Left forelimb (tissue), 1 donor: Measurements from ENCODE around the gene BMPER.

ENCODE experiments used
- DNase-seq: peaks from one replicate; pipeline ENCODE4 v3.0.0-alpha.2; 2018; ENCODE audit warnings: low spot score

The BMPER gene

GRCh38 chr7:34062826-34063225, 157.5 kb downstream of the BMPER start:
- DNase-seq: no peak

- DNase-seq: no peak
Measured at GRCh38 chr7:34064519-34065158, 159.3 kb downstream of the BMPER start.

DNA sequence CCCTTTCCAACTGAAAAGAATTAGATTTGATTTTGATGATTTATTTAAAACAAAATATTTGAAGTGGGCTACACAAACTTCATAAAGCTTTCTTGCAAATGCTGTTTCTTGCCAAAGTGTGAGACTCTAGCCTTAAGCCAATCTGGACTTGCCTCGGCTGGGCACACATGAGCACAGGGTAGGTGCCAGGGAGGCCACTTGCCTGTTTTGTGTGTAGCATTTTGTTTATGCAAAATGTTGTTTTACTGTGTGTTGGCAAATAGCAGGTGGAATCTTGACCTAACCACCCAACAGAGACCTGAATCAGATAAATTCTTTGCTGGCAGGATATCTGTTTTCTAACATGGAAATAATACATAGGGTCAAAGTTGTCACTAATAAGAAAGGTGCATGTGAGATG, 161.1 kb downstream of the BMPER start:
- DNase-seq: no peak

- no peak for DNase-seq
Measured at GRCh38 chr7:34067005-34067778, 161.9 kb downstream of the BMPER start.

DNA sequence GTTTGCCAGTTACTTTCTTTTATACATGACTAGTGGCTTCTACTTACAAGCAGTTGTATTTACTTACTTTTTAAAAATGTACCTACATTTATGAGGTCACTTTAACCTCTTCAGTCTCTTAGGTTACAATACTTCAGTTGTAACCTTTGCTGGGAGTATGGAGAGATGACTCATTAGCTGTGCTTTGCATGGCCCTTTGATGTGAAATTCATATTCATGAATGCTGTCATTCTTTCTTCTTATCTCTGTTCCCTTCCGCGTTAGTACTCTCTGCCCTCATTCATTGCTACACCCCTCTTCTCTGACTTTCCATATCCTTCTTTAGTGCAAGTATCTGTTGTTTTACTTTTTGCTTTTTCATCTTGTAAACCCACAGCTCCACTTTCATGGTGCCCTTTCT, 164.3 kb downstream of the BMPER start:
- DNase-seq: no peak

DNA sequence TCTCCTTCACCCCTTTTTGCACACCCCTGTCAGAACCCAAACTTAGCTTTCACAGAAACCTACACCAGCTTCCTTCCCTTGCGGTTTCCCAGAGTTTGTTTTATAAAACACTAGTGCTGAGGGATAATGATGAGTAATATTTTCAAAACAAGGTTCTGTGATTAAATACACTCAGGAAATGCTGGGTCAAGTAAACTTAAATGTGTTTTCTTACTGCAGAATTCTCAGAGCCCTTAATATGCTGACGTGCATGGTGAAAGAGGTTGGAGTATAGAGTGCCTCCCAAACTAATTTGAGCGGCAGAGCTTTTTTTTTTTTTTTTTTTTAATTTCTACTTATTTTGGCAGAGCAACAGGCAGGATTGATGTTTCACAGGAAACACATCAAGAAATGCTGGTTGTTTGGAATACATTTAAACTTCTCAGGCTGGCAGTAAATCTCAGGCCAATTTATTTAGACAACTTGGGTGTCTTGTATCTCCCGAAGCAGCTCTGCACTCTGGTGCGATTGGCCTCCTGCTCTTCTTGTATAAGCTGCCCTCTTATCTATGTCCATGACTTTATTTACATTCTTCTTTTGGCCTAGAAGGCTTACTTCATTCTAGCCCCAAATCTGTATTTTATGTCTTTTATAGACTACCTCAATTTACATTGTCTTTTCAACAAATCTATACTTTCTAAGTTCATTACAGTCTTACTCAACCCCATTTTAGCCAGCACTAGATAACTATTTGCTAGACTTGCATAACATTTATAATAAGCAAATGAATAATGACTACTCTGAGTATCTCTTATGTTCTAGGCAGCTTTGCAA, 165.4 kb downstream of the BMPER start:
- no peak for DNase-seq

DNA sequence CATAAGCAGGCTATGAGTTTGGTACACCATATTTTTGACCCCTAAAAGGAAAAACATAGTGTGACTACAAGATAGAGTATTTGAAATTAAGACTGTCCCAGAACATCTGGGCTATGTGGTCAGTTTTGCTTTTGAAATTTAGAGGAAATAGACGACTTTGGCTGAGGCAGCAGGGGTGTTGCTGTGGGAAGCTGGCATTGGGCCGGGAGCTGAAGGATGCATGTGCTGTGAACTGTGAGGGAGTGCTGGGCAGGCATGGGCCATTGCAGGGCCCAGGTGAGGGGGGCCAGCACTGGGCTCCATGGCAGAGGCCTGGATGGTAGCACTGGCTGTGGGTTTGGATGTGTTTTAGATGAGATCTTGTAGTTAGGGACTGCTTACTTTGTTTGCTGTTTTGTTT, 168.3 kb downstream of the BMPER start:
- DNase-seq: no peak

GRCh38 chr7:34074421-34074820, 169.1 kb downstream of the BMPER start:
- no peak for DNase-seq

GRCh38 chr7:34075523-34076370, 170.4 kb downstream of the BMPER start:
- no peak for DNase-seq

DNA sequence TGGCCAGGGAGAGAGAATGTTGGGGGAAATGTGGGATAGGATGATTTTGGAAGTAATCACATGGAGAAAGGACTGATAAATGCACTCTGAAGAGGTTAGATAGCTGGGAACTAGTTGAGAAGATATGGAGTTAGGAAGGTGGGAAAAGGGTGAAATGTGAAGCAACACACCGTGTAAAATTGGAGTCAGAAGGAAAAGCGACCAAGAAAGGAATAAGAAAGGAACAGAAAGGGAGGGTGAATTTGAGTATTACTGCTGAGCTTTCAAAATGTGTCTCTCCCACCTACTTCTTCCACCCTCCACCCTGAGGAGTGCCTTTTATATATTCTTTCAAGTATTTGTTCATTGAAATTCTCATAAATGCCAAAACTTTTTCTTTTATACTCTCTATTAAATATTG, 171.8 kb downstream of the BMPER start:
- DNase-seq: no peak

DNA sequence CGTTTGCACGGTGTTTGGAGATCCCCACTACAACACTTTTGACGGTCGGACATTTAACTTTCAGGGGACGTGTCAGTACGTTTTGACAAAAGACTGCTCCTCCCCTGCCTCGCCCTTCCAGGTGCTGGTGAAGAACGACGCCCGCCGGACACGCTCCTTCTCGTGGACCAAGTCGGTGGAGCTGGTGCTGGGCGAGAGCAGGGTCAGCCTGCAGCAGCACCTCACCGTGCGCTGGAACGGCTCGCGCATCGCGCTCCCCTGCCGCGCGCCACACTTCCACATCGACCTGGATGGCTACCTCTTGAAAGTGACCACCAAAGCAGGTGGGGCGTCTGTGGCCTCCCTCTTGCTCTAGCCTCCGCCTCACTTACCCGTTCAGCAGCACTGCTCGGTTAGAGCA, 173.5 kb downstream of the BMPER start:
- no peak for DNase-seq

GRCh38 chr7:34080513-34080912, 175.2 kb downstream of the BMPER start:
- no peak for DNase-seq

GRCh38 chr7:34081935-34082334, 176.6 kb downstream of the BMPER start:
- DNase-seq: no peak

DNA sequence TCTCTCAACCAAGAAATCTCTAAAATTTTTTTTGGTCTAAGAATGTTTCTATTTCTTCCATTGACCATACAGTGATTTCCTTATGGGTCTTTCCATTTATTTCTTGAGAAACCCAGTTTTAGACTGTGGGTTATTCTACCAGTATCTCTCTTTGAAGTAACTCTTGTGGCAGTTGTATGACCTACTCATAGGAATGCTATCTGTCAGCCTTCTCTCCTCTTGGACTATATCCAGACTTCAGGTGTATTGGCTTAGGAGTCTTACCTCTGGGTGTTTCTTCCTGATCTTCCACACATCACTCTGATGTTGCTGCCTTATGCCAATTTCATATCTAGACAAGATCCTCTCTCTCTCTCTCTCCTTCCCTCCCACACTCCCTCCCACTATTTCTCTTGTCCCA, 178.1 kb downstream of the BMPER start:
- no peak for DNase-seq

DNA sequence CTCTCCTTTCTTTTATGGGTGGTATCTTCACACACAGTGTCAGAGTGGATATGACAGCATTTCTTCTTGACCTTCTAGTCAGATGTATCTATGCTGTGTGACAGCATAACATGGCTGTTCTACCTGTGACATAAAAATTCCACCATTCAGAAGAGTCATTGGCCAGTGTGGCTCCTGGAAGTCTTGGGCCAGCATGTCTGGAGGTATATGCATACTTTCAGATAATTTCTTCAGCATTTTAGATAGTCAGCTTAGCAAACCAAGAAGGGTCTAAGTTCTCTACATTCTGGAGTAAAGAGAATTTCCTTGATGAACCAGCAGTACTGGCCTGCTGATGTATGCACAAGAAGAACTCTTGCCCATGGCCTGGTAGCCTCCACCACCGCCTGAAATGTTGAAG, 179.3 kb downstream of the BMPER start:
- DNase-seq: no peak

GRCh38 chr7:34086064-34086463, 180.7 kb downstream of the BMPER start:
- no peak for DNase-seq

DNA sequence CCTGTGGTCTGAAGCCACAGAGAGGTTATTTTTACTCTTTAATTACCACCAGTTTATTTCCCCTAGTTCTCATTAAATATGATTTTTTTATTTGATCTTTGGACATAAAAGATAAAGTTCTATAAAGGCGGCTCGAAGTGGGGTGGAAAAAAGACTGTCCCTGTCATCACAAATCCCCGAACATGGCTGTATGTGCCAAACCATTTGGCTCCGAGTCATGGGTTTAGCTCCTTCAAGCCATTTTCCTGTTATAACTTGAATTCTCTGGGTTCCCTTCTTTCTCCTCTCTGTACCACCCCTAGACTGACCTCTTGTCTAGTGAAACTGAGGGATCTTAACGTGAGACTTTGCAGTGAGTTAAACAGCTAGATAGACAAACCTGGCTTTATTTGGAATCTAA, 181.6 kb downstream of the BMPER start:
- DNase-seq: no peak

GRCh38 chr7:34087892-34088891, 182.9 kb downstream of the BMPER start:
- no peak for DNase-seq

- no peak for DNase-seq
Measured at GRCh38 chr7:34090816-34091215, 185.5 kb downstream of the BMPER start.

- DNase-seq: no peak
Measured at GRCh38 chr7:34091321-34091917, 186.1 kb downstream of the BMPER start.
